GM23248 (cell line): ENCODE measurements around the gene PTGR3.

Experiments
- EZH2 ChIP-seq: fragments of 200-600 bp; sonication (generic); IDR thresholded peaks from 2 replicates; pipeline ENCODE4 v1.6.1; 2018; ENCODE audit warnings: antibody characterized with exemption, mild to moderate bottlenecking; ENCODE audit not compliant: insufficient read depth, poor library complexity, severe bottlenecking
- EZH2phosphoT487 ChIP-seq: fragments of 200-600 bp; sonication (generic); IDR thresholded peaks from 2 replicates; pipeline ENCODE4 v1.6.1; 2018; ENCODE audit warnings: antibody characterized with exemption, moderate library complexity, mild to moderate bottlenecking, low read depth; ENCODE audit not compliant: insufficient read depth

DNA sequence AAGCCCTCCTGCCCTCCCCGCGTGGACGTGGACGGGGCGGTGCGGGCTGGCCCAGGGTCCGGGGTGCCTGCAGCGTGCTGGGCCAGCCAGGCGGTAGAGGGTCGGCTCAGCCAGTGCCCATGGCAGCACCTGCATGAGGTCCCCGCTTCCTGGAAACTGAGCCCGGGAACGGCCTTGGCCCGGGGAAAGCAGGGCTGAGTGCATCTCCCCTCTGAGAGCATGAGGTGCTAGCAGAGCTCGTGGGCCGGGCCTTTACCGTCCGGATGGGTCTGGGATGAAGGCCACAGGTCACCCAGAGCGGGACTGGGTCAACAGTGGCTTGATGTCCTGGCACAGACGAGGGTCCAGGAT is 41.5 kb upstream of the PTGR3 start:
- no peak for TF ChIP-seq EZH2
- no peak for TF ChIP-seq EZH2phosphoT487
